Stimulated activated CD4-positive, alpha-beta T cell treated with anti-CD3 and anti-CD28 coated beads, TNF-alpha, amount 100 ng/mL, for 4 hours (primary cell): ENCODE data around the gene TRIM39.

Source experiments
- DNase-seq, 3 experiments: peaks; one replicate each; pipeline ENCODE4 v3.0.0-alpha.2; 2020; ENCODE audit warnings: low read depth in 3 of 3

The TRIM39 gene

GRCh38 chr6:30327232-30327746, 562 bp downstream of the TRIM39 start:
- no peak for DNase-seq

GRCh38 chr6:30328397-30328796, 1.7 kb downstream of the TRIM39 start:
- DNase-seq = no peak

DNA sequence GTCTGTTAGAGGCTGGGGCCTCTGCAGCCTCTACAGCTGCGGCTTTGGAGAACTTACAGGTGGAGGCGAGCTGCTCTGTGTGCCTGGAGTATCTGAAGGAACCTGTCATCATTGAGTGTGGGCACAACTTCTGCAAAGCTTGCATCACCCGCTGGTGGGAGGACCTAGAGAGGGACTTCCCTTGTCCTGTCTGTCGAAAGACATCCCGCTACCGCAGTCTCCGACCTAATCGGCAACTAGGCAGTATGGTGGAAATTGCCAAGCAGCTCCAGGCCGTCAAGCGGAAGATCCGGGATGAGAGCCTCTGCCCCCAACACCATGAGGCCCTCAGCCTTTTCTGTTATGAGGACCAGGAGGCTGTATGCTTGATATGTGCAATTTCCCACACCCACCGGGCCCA, 2.6 kb downstream of the TRIM39 start:
- DNase-seq = no peak

GRCh38 chr6:30331981-30332380, 5.3 kb downstream of the TRIM39 start:
- DNase-seq = no peak

DNA sequence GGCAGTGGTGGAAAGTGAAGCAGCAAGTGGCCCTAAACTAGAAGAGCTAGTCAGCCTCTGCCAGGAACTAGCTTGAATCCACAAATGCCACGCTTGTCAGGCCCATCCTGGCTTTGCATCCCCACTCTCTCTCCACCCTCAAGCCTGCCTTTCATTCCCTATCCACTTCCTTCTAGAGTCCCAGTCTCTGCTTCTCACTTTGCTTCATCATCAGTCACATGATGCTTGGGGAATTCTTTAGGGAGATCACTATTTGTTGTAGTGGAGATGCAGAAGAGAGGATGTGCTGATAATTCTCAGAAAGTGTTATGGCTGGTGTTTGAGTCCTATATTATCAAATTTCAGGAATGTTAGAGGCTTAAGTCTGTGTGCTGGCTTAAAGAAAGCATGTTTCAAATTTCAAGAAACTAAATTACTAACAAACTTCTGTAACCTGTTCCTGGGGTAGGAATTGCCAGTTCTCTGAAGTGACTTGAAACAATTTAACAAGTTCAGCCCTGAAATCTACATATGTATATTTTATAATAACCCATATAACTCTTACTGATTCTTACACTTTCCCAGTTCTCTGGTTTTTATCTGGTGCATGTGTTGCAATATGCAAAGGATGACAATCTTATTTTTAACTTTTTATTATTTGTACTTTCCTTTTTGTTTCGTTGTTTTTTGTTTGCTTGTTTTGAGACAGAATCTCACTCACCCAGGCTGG, 7.5 kb downstream of the TRIM39 start:
- DNase-seq = no peak

DNA sequence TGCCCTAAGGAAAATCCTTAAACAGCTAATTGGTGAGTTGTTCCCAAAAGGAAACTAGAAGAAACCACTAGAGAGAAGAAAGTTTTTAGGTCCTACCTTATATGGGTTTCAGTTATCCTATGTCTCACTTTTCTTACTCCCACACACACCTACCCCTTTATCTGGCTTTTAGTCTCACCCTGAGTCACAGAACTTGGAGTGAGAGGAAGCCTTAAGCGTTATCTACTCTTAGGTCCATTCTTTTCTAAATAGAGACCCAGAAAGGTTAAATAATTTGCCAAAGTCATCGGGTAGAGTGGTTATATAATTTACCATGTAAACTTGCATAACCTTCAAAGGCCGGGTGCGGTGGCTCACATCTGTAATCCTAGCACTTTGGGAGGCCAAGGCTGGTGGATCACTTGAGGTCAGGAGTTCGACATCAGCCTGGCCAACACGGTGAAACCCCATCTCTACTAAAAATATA, 13.9 kb downstream of the TRIM39 start:
- DNase-seq = no peak

- DNase-seq = no peak
These were observed 14.5 kb downstream of the TRIM39 start for GRCh38 chr6:30341218-30341617.

- DNase-seq = no peak
These were observed 15.0 kb downstream of the TRIM39 start for GRCh38 chr6:30341728-30342127.

GRCh38 chr6:30344191-30344867, 17.6 kb downstream of the TRIM39 start:
- DNase-seq = no peak

DNA sequence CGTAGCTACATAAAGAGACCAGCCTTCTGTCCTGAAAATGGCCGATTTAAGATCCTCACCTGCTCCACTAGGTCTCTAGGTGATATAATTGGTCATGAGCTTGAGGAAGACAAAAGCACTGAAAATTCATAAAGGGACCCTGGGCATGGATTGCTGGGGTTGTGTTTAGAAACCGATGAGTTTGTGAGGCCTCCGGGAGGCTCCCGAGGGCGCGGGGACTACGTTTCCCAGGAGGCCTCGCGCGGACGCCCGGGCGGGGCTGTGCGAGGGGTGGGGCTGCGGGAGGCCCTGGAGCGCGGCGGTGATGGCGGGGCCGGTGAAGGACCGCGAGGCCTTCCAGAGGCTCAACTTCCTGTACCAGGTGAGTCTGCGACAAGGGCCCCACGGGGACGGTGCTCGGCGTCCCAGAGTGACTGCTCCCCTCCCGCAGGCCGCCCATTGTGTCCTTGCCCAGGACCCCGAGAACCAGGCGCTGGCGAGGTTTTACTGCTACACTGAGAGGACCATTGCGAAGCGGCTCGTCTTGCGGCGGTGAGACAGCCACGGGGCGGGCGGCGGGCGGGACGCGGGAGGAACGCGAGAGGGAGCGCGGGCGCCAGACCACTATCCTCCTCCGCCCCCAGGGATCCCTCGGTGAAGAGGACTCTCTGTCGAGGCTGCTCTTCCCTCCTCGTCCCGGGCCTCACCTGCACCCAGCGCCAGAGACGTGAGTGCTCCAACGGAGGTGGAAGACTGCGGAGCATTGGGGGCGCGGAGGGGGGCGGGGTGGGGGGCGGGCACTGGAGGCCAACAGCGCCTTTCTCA, 18.3 kb downstream of the TRIM39 start, which contains the start of gene RPP21:
Gene RPP21, plus strand, starts transcription at position 289 of the 804 bp plus-strand sequence. Its CDS starts 16 bp downstream, at position 305.
- DNase-seq = peak; percentile 80 to 82 (median 80)

- no peak for DNase-seq
These were observed 19.1 kb downstream of the TRIM39 start for GRCh38 chr6:30345852-30346251.

- DNase-seq = no peak
These were observed 22.2 kb downstream of the TRIM39 start for GRCh38 chr6:30348957-30349356.

DNA sequence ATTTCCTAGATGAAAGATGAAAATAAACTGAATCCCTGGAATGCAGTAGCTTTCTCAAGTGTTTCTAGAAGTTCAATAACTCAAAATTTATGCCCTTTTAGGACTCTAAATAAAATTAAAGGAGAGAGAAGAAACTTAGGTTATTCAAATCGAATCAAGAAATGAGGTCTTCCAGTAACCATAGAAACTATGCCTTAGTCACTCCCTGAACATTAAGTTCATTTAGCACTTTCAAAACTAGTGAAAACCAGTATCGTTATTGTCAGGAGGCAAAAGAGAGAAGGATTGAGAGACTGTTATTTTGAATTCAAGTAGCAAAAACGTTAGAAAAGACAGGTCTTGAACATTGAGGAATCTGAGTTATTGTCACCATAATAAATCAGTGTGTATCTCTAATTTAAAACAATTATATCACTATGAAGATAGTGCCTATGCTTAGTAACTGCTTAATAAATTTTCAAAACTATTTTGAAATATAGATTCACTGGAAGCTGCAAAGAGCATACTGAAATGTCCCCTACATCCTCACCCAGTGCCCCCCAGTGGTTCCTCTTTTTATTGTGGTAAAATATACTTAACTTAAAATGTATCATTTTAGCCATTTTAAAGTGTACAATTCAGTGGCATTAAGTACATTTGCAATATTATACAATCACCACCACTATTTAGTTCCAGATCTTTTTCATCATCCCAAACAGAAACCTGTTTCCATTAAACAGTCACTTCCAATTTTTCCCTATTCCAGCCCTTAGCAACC, 22.9 kb downstream of the TRIM39 start:
- DNase-seq = no peak

DNA sequence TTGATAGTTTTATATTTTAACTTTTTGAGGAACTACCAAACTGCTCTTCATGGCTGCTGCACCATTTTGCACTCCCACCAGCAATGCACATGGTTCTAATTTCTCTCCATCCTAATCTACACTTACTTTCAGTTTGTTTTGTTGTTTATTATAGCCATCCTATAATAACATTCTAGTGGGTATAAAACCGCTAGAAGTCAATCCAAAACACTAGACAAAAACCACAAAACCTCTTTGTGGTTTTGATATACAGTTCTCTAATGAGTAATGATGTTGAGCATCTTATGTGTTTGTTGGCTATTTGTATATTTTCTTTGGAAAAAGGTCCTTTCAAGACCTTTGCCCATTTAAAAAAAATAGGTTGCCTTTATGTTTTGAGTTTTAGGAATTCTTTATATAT, 23.8 kb downstream of the TRIM39 start:
- no peak for DNase-seq

- no peak for DNase-seq
These were observed 25.8 kb downstream of the TRIM39 start for GRCh38 chr6:30352550-30352949.

GRCh38 chr6:30355281-30355680, 28.6 kb downstream of the TRIM39 start:
- no peak for DNase-seq

- DNase-seq = no peak
These were observed 29.8 kb downstream of the TRIM39 start for GRCh38 chr6:30356536-30356935.

DNA sequence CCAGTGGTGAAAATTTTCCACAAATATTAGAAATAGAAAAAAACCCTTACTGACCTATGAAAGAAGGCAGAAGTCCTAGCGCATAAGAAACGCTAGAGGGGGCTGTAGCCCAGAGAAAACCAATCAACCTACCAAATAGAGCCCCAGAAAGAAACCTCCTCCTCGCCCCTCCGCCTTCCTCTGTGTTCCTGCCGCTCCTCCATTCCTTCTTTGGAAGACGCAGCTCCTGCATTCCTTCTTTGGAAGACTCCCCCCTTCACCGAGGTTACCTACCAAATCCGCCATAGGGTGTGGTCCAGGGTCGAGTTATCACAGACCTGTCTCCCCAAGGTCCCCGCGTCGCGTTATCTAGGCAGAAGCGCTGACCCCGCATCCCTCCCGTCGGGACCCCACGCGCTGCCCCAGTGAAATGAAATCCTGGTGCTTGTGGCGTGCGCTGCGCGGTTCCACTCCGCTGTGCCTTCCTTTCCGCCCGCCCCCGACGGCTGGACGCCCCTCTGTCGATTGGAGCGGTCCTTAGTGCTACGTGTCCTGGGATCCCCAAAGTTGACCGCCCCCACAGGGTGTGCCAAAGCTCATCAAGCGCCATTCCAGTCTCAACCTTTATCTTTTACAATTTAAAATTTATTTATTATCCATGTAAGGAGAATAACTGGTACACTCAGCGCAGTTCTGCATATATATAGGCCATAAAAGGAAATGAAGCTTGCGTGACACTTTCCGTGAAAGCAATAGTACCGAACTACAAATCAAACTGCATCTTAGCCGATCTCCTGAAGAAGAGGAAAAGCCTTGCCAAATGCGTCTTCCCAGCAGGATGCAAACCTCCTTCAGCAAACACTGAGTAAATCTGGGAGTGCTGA, 31.2 kb downstream of the TRIM39 start:
- peak in 2 of 3 experiments; percentile 14 to 22 for DNase-seq

- no peak for DNase-seq
These were observed 32.5 kb downstream of the TRIM39 start for GRCh38 chr6:30359276-30359675.

GRCh38 chr6:30360139-30360538, 33.4 kb downstream of the TRIM39 start:
- no peak for DNase-seq
